Aortic smooth muscle cell (primary cell): Measurements from ENCODE around the gene C11orf87. TPM values are rescaled to one million over a fixed set of nuclear protein-coding genes. Genes with fewer than 3 reads are reported as not detected.

Experiments
- total RNA-seq: library from RNA; depleted of rRNA; stranded (reverse); fragments of >200 nt; gene quantifications from 2 replicates; pipeline ENCODE4 v1.2.3, GENCODE V29; 2014

The C11orf87 gene
- under 0.01 TPM in 1 of 2 replicates, not detected in the other for total RNA-seq

DNA sequence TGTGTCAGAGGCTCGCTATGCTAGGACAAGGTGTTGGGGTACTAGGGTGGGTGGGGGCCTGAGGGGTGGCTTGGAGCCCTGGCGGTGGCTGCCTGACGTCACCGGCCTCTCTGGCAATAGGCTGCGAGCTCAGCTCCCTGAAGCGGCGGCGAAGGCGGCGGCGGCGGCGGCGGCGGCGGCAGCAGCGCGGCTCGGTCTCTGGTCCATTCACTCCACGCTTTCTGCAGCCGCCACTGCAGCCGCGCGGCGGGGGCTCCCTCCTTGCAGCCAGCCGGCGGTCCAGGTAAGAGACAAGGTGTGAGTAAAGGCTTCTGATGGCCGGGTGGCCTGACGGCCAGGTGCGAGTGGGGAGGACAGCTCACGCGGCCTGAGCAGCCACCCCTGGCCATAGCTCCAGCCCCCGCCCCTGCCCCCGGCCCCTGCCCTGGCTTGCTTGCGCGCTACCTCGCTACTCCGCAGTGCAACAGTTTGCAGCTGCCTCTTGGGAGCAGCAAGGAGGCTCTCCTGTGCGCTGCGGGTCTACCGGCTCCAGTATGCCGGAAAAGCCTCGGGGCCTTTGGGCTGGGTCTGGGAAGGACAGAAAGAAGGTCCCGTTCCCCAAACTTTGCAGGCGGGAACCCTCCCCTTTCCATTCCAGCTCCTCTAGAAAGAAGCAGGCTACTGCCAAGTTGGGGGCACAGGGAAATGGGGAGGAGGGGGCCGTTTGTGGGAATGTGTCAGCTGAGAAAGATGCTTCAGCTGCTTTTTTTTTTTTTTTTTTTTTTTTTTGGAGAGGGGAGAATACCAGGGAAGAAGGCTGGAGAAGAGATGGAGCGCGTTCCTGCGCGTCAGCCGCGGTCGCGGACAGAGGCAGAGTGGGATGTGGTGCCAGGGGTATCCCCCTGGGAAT lies at the start of gene C11orf87:
Gene C11orf87 (plus strand): TSS at position 210 of the 889 bp plus-strand sequence. CDS start 1,444 bp downstream, outside the sequence.

